Measurements from ENCODE around the gene CDK18. TPM values are rescaled to one million over a fixed set of nuclear protein-coding genes. Genes with fewer than 3 reads are reported as not detected.

CDK18 gene
- total and polyA plus RNA-seq, 9 of the 15 experiments (the other 6 are each of a cell fraction or from before 2014, with no cell fraction given): 0.05 to 0.69 (median 0.17) TPM; not detected in 2

DNA sequence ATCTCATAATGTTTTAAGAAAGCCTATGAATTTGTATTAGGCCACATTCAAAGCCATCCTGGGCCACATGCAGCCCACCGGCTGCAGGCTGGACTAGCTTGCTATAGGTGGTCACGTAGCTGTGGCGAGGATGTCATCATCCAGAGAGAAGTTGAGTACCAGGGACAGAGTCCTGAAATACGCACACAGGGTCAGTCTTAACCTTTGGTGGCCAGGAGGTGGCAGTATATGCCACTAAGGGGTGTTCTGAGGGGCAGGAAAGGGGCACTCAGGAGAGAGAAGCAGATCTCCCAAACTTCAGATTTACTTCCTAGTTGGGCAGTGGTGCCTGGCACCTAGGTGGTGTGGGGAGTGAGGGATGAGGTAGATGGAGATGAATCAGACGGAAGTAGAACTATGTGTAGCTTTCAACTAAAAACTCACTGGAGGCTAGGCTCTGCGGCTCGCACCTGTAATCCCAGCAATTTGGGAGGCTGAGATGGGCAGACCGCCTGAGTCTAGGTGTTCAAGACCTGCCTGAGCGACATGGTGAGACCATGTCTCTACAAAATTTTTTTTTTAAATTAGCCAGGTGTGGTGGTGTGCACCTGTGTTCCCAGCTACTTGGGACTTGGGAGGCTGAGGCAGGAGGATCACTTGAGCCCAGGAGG, 16.3 kb upstream of the CDK18 start (continued):
- TF ChIP-seq RCOR1 (IDR thresholded peaks at IDR 0.05; ENCODE audit: borderline replicate concordance in 1 of 2, low read depth in 2 of 2, low read length in 2 of 2) (0 out of 4 replicates have a peak, but pooled peaks of 1 of the 2 experiments have one; percentile 15), ATF3 (IDR thresholded peaks at IDR 0.05) (peak; percentile 67), ATF3 (CRISPR knock-in tag; conservative IDR thresholded peaks at IDR 0.05) (no peak), ZHX1 (conservative IDR thresholded peaks at IDR 0.05; ENCODE audit: low read length) (no peak), RB1 (IDR thresholded peaks at IDR 0.05; ENCODE audit: low read depth) (peak; percentile 62; the same call in 1 of the 2 replicates), MED1 (CRISPR knock-in tag; IDR thresholded peaks at IDR 0.05; ENCODE audit: borderline replicate concordance) (no peak), LCOR (CRISPR knock-in tag; IDR thresholded peaks at IDR 0.05) (no peak), NR0B1 (IDR thresholded peaks at IDR 0.05; ENCODE audit: partially characterized antibody) (no peak), DEAF1 (CRISPR knock-in tag; IDR thresholded peaks at IDR 0.05) (peak; percentile 56; the same call in 1 of the 2 replicates), ARID2 (IDR thresholded peaks at IDR 0.05) (peak; percentile 69), ZNF277 (CRISPR knock-in tag; IDR thresholded peaks at IDR 0.05; ENCODE audit: borderline replicate concordance) (no peak), CREM (IDR thresholded peaks at IDR 0.05; ENCODE audit: low read depth) (peak; percentile 50; the same call in 1 of the 2 replicates)
- TF ChIP-seq, protein P1, sequence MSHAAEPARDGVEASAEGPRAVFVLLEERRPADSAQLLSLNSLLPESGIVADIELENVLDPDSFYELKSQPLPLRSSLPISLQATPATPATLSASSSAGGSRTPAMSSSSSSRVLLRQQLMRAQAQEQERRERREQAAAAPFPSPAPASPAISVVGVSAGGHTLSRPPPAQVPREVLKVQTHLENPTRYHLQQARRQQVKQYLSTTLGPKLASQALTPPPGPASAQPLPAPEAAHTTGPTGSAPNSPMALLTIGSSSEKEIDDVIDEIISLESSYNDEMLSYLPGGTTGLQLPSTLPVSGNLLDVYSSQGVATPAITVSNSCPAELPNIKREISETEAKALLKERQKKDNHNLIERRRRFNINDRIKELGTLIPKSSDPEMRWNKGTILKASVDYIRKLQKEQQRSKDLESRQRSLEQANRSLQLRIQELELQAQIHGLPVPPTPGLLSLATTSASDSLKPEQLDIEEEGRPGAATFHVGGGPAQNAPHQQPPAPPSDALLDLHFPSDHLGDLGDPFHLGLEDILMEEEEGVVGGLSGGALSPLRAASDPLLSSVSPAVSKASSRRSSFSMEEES (CRISPR knock-in tag; IDR thresholded peaks at IDR 0.05): no peak
